ENCODE measurements around the gene CALU. TPM values are rescaled to one million over a fixed set of nuclear protein-coding genes. Genes with fewer than 3 reads are reported as not detected.

CALU gene
- total RNA-seq, 1 donor from 2014 or later = 951 TPM

- no peak for DNase-seq (ENCODE audit: low read depth)
Measured at GRCh38 chr7:128724743-128725142, 14.4 kb upstream of the CALU start.

DNA sequence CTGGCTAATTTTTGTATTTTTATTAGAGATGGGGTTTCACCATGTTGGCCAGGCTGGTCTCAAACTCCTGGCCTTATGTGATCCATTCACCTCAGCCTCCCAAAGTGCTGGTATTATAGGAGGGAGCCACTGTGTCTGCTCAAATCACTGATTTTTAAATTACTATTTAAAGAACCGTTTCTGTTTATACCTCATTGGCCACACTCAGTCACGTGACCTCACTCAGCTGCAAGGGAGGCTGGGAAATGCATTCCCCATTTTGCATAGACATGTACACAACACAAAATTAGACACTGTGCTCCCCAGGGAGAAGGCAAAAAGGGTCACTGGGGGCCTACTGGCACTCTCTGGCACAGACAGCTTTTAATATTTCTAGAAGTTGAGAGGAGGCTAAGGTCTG lies 13.6 kb upstream of the CALU start:
- peak; percentile 33 for DNase-seq (ENCODE audit: low read depth)

- DNase-seq (ENCODE audit: low read depth) = no peak
Measured at GRCh38 chr7:128726059-128726736, 13.0 kb upstream of the CALU start.

- no peak for DNase-seq (ENCODE audit: low read depth)
Measured at GRCh38 chr7:128726737-128727072, 12.5 kb upstream of the CALU start.

DNA sequence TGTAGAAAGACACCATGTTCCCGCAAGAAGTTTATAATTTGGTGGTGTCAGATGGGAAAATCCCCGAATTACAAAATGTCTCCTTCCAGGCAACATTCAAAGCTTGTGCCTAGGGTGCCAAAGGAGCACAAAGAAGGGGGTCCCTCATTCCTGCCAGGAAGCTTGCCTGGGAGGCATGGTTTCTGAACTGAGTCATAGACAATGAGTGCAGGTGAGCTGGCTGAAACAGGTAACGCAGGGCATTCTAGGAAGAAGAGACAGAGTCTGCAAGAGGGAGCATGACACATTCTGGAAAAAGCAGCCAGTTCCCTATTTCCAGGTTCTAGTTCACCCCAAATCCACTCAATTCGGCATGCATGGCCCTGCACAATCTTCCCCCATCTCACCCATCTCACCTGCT lies 11.9 kb upstream of the CALU start:
- no peak for DNase-seq (ENCODE audit: low read depth)

DNA sequence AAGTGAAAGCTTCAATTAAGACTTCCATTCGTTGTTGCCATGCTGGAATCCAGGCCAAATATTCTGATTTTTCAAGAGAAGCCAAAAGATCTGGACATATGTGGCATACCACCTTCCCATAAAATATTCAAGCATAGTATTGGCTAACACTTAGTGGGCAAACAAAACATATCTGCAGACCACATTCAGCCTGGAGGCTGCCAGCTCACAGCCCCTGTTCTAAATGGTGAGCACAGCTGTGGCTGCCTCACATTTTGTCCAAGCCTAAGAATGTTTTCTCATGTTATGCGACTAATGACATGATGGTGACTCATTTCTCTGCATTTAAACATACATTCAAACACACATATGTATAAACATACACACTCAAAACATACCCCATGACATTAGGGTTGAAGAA lies 10.6 kb upstream of the CALU start:
- DNase-seq (ENCODE audit: low read depth) = peak; percentile 92

- peak; percentile 91 for DNase-seq (ENCODE audit: low read depth)
Measured at GRCh38 chr7:128729494-128729893, 9.7 kb upstream of the CALU start.

DNA sequence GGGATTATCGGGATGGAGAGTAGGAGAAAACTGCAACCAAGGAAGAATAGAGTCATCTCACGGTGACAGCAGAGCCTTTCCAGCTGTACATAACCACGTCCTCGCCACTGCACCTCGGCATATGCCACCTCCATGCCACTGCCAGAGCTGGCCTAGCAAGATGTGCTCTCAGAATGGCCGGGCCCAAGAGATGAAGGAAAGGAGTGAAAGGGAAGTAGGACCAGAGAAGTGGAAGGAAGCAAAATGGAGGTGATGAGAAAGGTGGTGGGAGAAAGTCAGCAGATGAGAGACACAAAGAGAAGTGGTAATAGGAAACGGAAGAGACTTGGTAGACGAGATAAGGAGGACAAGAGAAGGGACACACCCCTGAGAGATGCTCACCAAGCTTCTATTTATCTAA lies 8.0 kb upstream of the CALU start:
- peak; percentile 26 for DNase-seq (ENCODE audit: low read depth)

DNA sequence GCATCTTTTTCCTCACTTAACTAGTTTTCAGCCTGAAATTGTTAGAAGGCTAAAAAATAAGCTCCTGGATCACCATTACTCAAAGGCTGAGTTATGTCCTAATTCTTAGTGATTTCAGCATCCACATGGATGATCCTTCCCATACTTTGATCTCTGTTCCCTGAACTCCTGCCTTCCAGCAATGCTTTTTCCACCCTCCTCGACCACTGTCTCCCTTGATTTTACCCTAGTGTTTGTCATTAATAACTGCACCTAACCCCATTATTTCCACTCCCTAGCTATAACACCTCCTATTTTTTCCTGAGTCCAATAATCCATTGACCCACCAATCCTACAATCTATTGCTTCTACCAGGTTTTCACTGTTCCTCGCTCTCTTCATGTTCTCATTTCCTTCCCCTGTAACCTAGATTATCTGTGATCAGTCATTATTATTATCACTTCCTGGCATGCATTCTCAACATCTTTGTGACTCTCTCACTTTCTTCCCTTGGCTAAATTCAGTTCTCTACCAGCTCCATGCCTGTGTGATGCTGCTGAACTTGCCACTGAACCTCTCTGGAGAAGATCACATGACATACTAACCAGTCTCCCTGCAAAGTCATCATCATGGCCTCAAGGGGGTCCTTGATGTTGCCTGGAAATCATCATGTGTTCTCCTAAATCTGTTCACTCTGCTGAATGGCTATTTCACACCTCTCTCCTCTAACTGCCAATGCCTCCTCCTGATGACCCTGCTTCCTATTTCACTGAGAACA lies 6.5 kb upstream of the CALU start:
- DNase-seq (ENCODE audit: low read depth) = no peak

GRCh38 chr7:128733278-128733645 lies 5.9 kb upstream of the CALU start:
- no peak for DNase-seq (ENCODE audit: low read depth)

DNA sequence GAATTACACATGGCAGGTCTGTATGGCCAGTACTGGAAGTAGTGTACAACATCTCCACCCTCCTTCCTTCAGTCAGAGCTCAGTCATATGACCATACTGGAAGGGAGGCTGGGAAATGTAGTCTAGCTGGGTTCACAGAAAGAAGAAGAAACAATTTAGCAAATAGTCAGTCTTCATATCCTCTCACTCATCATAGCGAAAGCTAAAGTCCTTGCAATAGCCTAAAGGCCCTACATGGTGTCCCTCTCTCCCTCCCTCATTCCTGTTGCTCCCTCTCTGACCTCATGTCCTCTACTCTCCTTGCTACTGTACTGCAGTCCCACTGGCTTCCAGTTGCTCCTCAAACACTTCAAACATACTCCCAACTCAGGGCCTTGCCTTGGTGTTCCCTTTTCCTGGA lies 4.3 kb upstream of the CALU start:
- no peak for DNase-seq (ENCODE audit: low read depth)

DNA sequence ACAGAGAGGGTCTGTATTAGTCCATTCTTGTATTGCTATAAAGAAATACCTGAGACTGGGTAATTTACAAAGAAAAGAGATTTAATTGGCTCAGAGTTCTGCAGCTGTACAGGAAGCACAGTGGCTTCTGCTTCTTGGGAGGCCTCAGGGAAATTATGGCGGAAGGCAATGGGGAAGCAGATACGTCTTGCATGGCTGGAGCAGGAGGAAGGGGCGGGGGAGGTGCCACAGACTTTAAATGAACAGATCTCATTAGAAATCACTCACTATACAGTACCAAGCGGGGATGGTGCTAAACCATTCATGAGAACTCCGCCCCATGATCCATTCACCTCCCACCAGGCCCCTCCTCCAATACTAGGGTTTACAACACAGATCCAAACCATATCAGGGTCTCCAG lies 3.7 kb upstream of the CALU start:
- DNase-seq (ENCODE audit: low read depth) = no peak

DNA sequence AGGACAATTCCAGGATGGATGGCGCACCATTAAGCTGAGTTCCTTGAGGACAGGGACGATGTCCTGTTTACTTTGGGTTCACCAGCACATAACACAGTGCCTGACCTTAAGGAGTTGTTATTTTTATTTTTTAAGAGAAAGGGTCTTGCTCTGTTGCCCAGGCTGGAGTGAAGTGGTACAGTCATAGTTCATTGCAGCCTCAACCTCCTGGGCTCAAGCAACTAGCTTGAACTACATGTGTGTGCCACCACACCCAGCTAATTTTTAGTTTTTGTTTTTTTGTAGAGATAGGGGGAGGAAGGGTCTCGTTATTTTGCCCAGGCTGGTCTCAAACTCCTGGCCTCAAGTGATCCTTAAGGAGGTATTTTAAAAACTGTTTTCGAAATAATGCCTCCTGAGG lies 1.7 kb upstream of the CALU start:
- no peak for DNase-seq (ENCODE audit: low read depth)

- DNase-seq (ENCODE audit: low read depth) = peak; percentile 55
Measured at GRCh38 chr7:128737867-128738385, 1.2 kb upstream of the CALU start.

DNA sequence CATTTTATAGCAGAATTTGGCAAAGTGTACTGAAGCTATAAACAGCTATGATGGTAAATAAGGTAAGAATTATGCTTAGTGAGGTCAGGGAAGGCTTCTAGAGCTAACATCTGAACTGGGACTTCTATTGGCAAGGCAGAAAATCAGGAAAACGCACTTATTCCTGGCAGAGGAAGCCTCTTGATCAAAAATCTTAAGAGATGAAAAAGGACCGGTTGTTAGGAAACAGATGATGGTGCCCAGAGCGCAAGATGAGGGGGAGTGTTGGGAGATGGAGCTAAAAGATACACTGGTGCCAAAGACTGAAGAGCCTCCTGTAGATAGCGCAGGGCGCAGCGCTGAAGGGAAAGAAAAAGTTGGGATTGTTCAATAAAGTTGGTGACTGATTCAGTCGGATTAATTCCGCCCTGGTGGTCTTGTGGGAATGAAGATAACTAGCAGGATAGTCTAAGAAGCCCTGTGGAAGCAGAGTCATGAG lies 550 bp upstream of the CALU start:
- DNase-seq (ENCODE audit: low read depth) = no peak

DNA sequence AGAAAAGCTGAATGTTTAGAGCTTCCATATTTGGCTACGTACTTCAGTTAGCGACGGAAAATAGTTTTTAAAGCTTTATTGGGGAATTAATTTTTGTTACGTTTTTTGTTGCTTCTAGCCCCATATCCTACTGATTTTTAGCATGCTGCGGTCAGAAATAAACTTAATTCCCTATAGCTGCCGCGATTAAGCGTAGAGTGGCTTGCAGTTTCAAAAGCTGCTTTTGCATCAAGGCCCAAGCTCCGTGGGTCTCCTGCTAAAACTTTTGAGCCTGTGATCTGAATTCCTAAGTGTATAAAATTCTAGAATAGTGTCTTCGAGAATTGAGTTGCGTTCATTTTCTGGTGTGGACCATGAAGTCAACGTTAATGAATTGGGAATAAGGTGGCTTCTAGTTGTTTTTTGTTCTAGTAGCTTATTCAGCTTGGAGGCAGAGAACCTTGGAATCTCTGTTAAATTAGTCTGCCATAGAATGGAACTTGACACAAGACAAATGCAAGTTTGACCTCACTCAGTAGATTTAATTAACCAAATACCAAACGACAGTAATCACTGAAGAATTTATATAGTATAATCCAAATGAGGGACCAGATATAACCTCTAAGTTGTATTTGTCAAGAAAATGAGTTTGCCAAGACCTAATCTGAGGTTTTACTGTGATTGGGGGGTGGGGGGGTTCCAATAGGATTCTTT lies 977 bp downstream of the CALU start:
- no peak for DNase-seq (ENCODE audit: low read depth)

GRCh38 chr7:128740996-128741395 lies 1.8 kb downstream of the CALU start:
- DNase-seq (ENCODE audit: low read depth) = peak; percentile 47

DNA sequence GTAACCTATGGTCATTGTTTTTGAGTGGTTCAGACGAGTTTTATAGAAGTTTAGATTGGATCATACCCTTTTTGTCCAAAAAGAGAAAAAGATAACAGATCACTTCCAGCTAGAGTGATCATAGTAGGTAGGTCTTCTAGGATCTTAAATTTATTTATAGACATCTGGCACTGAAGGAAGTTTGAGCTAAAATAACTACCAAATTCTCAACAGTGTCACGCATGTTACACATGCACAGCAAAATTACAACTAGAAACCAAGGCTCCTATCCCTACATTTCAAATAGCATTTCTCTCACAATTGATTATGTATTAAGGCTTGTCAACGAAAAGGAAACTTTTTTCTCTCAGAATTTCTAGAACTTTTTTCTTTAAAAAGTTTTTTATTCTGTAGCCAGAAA lies 2.3 kb downstream of the CALU start:
- peak; percentile 23 for DNase-seq (ENCODE audit: low read depth)

DNA sequence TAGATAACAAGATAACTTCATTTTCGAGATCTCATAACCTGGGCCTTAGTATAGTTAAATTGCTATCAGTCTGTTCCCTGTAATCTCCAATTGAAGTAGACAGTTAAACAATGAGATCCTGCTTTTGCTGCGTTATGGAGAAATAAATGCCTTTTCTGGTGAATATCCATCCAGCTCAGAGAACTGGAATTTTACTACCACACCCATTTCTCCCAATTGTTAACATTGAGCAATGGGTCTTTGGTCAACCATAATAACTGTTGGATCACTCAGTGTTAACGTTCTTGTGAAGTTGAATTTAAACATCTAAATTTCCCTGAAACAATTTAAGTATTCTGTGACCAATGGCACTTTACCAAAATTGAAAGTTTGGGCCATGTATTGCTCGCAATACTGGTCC lies 3.0 kb downstream of the CALU start:
- peak; percentile 38 for DNase-seq (ENCODE audit: low read depth)

- peak; percentile 59 for DNase-seq (ENCODE audit: low read depth)
Measured at GRCh38 chr7:128743112-128743772, 4.1 kb downstream of the CALU start.

DNA sequence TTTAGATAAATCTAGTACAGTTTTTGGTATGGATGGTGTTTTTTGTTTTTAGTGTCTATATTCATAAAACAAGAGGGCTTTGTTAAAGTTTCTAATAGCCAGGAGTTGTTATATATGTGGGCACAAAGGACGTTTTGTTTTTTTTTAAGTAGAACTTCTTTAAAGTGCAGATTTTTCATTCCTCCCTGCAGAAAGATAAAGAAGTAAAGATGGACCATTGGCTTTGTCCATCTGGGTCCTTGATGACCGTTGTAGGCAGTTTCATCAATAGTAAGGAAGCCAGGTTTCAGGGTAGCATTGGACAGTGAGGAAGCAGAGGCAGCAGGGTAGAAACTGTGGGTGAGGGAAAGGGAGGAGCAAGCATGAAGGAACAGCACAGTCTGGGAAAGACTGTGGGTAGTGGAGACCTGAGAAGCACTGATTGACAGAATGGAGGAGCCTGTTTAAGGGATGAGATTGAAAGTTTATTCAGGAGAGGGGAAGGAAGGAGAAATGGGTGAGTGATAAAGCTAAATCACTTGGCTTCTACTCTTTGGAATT lies 5.3 kb downstream of the CALU start:
- no peak for DNase-seq (ENCODE audit: low read depth)

Measured in myocyte (in vitro differentiated cells).